GM06990 (cell line): Measurements from ENCODE around the gene OGFRL1.

Experiments used
- DNase-seq: peaks from one replicate; pipeline ENCODE4 v3.0.0-alpha.2; 2011; ENCODE audit not compliant: insufficient read length; ENCODE audit errors: extremely low read depth
- H3K27me3 ChIP-seq: replicated peaks from 2 replicates; pipeline ENCODE4 v1.6.0; 2011; ENCODE audit warnings: low read length; ENCODE audit not compliant: control insufficient read depth, insufficient read depth
- H3K36me3 ChIP-seq: 2 replicates; pipeline ENCODE4 v1.5.1; 2011; ENCODE audit warnings: low read length; ENCODE audit not compliant: control insufficient read depth, insufficient read depth
- H3K4me3 ChIP-seq: replicated peaks from 2 replicates; pipeline ENCODE4 v1.5.1; 2011; ENCODE audit warnings: low read depth, mild to moderate bottlenecking, control low read depth, low read length
- TF ChIP-seq, protein P1 (sequence below): IDR thresholded peaks from 2 replicates; pipeline ENCODE4 v1.5.1; 2011; ENCODE audit warnings: low read length, control low read depth, mild to moderate bottlenecking, inconsistent platforms; ENCODE audit not compliant: insufficient read depth, poor library complexity, severe bottlenecking

The OGFRL1 gene

DNA sequence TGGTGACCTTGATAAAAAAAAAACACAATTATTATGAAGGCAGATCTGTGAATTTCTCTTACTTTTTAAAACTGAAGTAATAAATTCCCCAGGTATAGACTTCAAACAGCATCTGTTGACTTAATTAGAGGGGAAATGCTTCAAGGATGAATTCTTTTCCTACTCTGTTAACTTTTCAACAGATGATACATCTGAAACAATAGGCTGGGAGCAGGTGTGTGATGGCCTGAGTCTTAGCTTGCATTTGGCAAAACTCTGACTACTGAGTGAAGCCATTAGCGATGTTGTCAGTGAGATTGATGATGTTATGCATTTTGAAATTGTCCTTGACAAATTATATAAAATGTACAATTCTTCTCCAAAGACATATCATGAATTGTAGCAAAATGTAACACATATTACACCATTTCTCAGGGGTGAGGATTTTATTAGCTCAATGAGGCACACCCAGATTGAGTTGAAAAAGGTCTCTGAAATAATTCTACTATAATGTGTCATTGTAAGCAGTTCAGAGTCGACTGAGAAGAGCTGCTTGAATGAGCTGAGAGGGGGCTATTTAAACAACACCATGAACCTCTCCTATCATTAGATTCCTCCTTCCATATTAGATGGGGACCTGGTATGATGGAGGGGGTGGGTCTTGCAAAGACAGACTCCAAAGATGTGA, 39.6 kb upstream of the OGFRL1 start:
- no peak for DNase-seq

DNA sequence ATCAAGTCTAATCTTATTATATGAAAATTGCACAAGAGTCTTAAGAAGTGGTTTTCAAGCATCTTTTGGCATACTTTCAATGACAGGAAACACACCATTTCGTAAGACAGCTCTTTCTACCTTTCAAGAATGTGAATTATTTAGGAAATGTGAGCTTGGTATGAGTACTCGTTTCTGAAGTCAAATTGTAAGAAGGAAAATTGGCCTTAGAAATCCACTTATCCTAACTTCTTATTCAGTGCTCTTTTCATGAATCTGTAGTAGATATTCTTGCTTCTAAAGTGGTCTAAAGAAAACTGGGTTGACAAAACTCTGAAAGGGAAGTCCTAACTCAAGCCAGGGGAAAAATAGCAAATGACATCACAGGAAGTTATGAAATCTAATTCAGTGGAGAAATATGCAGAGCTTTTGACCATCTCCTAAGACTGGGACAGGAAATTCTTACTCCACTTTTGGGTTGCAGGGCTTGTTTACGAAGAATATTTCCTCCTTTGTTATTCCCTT, 38.5 kb upstream of the OGFRL1 start:
- no peak overlapping the region for H3K4me3 ChIP-seq
- no peak for DNase-seq
- TF ChIP-seq, protein P1, sequence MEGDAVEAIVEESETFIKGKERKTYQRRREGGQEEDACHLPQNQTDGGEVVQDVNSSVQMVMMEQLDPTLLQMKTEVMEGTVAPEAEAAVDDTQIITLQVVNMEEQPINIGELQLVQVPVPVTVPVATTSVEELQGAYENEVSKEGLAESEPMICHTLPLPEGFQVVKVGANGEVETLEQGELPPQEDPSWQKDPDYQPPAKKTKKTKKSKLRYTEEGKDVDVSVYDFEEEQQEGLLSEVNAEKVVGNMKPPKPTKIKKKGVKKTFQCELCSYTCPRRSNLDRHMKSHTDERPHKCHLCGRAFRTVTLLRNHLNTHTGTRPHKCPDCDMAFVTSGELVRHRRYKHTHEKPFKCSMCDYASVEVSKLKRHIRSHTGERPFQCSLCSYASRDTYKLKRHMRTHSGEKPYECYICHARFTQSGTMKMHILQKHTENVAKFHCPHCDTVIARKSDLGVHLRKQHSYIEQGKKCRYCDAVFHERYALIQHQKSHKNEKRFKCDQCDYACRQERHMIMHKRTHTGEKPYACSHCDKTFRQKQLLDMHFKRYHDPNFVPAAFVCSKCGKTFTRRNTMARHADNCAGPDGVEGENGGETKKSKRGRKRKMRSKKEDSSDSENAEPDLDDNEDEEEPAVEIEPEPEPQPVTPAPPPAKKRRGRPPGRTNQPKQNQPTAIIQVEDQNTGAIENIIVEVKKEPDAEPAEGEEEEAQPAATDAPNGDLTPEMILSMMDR = no peak
- no peaks in the 10 kb centered on the region for H3K27me3 ChIP-seq
- H3K36me3 ChIP-seq = no peaks in the 10 kb centered on the region

More for the DNA sequence above, 39.6 kb upstream of the OGFRL1 start:
- Histone ChIP-seq H3K27me3 (no peaks in the 10 kb centered on the region), H3K36me3 (no peaks in the 10 kb centered on the region), H3K4me3 (no peak overlapping the region)
- TF ChIP-seq, protein P1 = no peak

DNA sequence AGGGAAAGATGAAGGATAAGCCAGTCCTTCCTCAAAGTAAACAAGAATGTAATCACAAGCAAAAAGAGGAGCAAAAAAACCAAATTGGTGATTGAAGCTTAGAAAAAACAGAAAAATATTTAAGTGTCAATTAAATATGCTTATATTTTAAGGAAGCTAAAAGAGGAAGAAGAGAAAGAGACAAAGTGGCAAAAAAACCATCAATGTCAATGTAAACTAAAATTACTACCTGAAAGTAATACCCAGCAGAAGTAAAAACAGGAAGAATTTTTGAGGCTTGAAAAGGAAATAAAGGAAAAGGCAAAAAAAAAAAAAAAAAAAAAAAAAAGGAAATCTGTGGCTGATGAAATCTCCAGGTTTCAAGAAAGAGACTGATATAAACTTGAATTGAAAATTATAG, 36.2 kb upstream of the OGFRL1 start:
- TF ChIP-seq, protein P1 = no peak
- no peaks in the 10 kb centered on the region for H3K27me3 ChIP-seq

DNA sequence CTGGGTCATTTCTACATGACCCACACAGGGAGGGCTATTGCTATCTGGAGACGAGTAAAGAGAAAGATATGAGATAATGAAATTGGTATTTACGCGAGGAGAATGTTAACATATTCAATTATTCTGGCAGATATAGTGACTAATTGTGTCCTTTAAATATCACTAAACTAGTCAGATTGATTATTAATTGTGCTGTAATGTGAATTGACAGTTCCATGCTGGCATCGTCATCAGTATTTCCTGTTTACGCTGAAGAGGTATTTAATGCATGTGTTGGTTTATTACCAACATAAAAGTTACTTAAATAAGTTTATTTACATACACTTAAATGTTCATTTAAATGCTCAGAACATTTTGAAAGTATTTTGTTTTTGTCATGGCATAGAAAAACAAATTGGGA, 35.7 kb upstream of the OGFRL1 start:
- Histone ChIP-seq H3K27me3 (no peaks in the 10 kb centered on the region), H3K4me3 (no peak overlapping the region), H3K36me3 (no peaks in the 10 kb centered on the region)
- no peak for DNase-seq
- TF ChIP-seq, protein P1 = no peak

More for the DNA sequence above, 36.2 kb upstream of the OGFRL1 start:
- Histone ChIP-seq H3K4me3 (no peak overlapping the region), H3K36me3 (no peaks in the 10 kb centered on the region)
- no peak for DNase-seq

DNA sequence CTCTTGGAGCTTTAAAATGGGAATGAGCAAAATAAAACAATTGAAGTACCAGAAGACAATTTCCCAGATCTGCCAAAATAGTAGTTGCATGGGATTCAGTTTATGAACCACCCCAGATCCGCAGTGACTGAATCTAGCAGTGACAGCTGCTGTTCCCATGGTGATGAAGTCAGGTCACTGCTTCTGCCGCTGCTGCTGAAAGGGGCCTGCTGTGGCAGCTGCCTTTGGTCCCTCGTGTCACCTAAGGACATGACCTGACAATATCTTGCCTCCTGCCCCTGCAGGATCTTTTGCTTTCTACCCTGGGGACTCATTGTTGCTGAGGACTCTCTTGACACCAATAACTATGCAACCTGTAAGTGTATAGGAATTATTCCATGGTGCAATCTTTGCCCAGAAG, 34.3 kb upstream of the OGFRL1 start:
- no peaks in the 10 kb centered on the region for H3K27me3 ChIP-seq
- no peaks in the 10 kb centered on the region for H3K36me3 ChIP-seq
- TF ChIP-seq, protein P1 = no peak
- no peak for DNase-seq
- no peak overlapping the region for H3K4me3 ChIP-seq
